CD8-positive, alpha-beta memory T cell (primary cell): ENCODE measurements around the gene PRKG1. TPM values are rescaled to one million over a fixed set of nuclear protein-coding genes. Genes with fewer than 3 reads are reported as not detected.
"Not testable (repeated sequence)": the region's sequence is repeated elsewhere in the genome, so short reads cannot be mapped to it uniquely, and the experiment has no call there.

ENCODE experiments used
- CTCF ChIA-PET: fragments of 350-600 bp; sonication (Branson Sonifier 250); formaldehyde crosslinking; loops from one replicate; lab custom pipeline; 2021; ENCODE audit warnings: antibody characterized with exemption; lab: Charles Lee
- POLR2A ChIA-PET: fragments of 350-600 bp; sonication (Branson Sonifier 250); formaldehyde crosslinking; loops from one replicate; lab custom pipeline; 2021; ENCODE audit warnings: antibody characterized with exemption; lab: Charles Lee
- DNase-seq, 5 donors: peaks; one replicate each; pipeline versions ENCODE4 v3.0.0 to v3.0.0-alpha.2; 2020 to 2022; ENCODE audit warnings: mixed read lengths in 1 of 5
- H3K27ac ChIP-seq: one replicate; pipeline ENCODE4 v1.7.0; 2013; ENCODE audit warnings: low read depth, mild to moderate bottlenecking, low read length, moderate library complexity
- H3K27me3 ChIP-seq: 2 replicates; pipeline ENCODE4 v1.7.0; 2013; ENCODE audit warnings: low read length, mild to moderate bottlenecking; ENCODE audit not compliant: insufficient read depth, poor library complexity, severe bottlenecking
- H3K36me3 ChIP-seq: 2 replicates; pipeline ENCODE4 v1.7.0; 2013; ENCODE audit warnings: mild to moderate bottlenecking, low read length, moderate library complexity; ENCODE audit not compliant: insufficient read depth
- H3K4me1 ChIP-seq: 2 replicates; pipeline ENCODE4 v1.7.0; 2013; ENCODE audit warnings: mild to moderate bottlenecking, low read length, moderate library complexity; ENCODE audit not compliant: insufficient read depth
- H3K4me3 ChIP-seq: 2 replicates; pipeline ENCODE4 v1.7.0; 2013; ENCODE audit warnings: mild to moderate bottlenecking, low read length
- H3K9me3 ChIP-seq: 2 replicates; pipeline ENCODE4 v1.7.0; 2013; ENCODE audit warnings: mild to moderate bottlenecking, low read length
- H3K27ac Mint-ChIP-seq, 8 donors: one replicate each; pipeline ENCODE4 v1.8.0; 2020 to 2021; ENCODE audit warnings: mixed read lengths in 8 of 8, mild to moderate bottlenecking in 6 of 8, inconsistent platforms in 3 of 8, moderate library complexity in 3 of 8
- H3K27me3 Mint-ChIP-seq, 2 donors: one replicate each; pipeline ENCODE4 v1.8.0; 2020 to 2021; ENCODE audit warnings: mixed read lengths in 2 of 2, mild to moderate bottlenecking in 1 of 2, moderate library complexity in 1 of 2
- H3K36me3 Mint-ChIP-seq, 3 donors: one replicate each; pipeline ENCODE4 v1.8.0; 2020 to 2021; ENCODE audit warnings: mixed read lengths in 3 of 3, inconsistent platforms in 1 of 3, mild to moderate bottlenecking in 1 of 3
- H3K4me1 Mint-ChIP-seq, 3 donors: one replicate each; pipeline ENCODE4 v1.8.0; 2020 to 2021; ENCODE audit warnings: mixed read lengths in 3 of 3, inconsistent platforms in 1 of 3, mild to moderate bottlenecking in 1 of 3
- H3K4me3 Mint-ChIP-seq, 7 donors: one replicate each; pipeline ENCODE4 v1.8.0; 2020 to 2021; ENCODE audit warnings: mixed read lengths in 7 of 7, mild to moderate bottlenecking in 6 of 7, moderate library complexity in 4 of 7, inconsistent platforms in 2 of 7
- H3K9me3 Mint-ChIP-seq, 5 donors: one replicate each; pipeline ENCODE4 v1.8.0; 2020 to 2022; ENCODE audit warnings: mixed read lengths in 5 of 5, mild to moderate bottlenecking in 3 of 5, moderate library complexity in 2 of 5, inconsistent platforms in 1 of 5
- polyA plus RNA-seq: library from polyadenylated mRNA; unstranded; fragments of 300-500 nt; fragmentation: Illumina TruSeq; gene quantifications from one replicate; pipeline ENCODE4 v1.2.3, GENCODE V29; 2021
- total RNA-seq, 2 experiments: library from RNA; stranded (reverse); gene quantifications; one replicate each; pipeline ENCODE4 v1.2.3, GENCODE V29; 2021

Gene PRKG1
- total and polyA plus RNA-seq, 3 experiments from 2014 or later = not detected

DNA sequence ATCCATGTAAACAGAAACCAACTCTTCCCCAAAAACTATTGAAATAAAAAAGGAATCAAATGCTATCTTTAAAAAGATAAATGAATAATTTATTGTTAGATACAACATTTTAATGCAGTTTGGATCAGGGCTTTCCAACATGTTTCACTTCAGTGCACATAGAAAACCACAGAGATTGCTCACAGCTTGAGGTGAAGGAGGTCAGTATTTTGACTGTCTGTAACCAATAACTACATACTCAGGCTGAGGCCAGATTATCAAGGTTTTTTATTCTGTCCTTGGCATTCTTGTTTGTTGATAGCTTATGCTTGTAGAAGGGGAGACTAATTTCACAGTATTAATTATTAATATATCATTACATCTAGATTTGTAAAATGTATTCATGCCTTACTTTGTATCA, 195.5 kb downstream of the PRKG1 start:
- no peak for DNase-seq
- CTCF ChIA-PET = no interaction called here
- Mint-ChIP-seq H3K36me3 (no peaks in the 10 kb centered on the region), H3K9me3 (peaks cover 0 to 5% (median 2%) of the 10 kb centered on the region in 5 donors), H3K4me3 (no peak overlapping the region), H3K27me3 (no peaks in the 10 kb centered on the region), H3K4me1 (no peaks in the 10 kb centered on the region), H3K27ac (no peak overlapping the region)
- H3K27ac ChIP-seq = no peak overlapping the region
- no peaks in the 10 kb centered on the region for H3K4me1 ChIP-seq
- H3K27me3 ChIP-seq = no peaks in the 10 kb centered on the region
- no peaks in the 10 kb centered on the region for H3K36me3 ChIP-seq
- no peak overlapping the region for H3K4me3 ChIP-seq
- no peaks in the 10 kb centered on the region for H3K9me3 ChIP-seq
- POLR2A ChIA-PET = no interaction called here

DNA sequence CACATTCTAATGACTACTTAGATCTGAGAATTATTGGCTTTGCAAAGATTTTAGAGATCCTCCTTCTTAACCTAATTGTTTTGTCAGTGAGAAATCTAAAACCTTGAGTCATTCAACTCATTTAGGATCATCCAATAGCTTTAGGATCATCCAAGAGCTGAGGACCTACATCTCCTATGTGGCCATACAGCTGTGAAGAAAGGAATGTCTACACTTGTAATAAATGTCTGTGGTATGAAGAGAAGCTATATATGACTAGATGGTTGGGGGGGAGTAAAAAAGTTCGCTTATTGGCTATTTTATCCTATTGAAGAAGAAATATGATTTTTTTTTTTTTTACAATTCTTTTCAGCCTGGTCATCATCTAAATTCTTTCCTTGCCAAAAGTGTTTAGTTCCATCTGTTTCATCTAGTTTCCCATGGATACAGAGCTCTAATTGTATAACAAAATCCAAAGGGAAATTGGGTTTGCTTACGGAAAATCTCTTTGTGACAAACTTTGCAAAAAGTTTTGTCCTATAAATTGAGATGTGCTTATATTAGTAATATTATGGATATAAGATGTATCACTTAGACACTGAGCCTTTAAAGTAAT, 196.7 kb downstream of the PRKG1 start:
- Mint-ChIP-seq H3K4me3 (no peak overlapping the region), H3K27me3 (no peaks in the 10 kb centered on the region), H3K36me3 (no peaks in the 10 kb centered on the region), H3K4me1 (no peaks in the 10 kb centered on the region), H3K9me3 (peaks cover 0 to 5% (median 0%) of the 10 kb centered on the region in 5 donors), H3K27ac (no peak overlapping the region)
- no peaks in the 10 kb centered on the region for H3K36me3 ChIP-seq
- CTCF ChIA-PET = no interaction called here
- no peaks in the 10 kb centered on the region for H3K9me3 ChIP-seq
- H3K27me3 ChIP-seq = no peaks in the 10 kb centered on the region
- H3K27ac ChIP-seq = no peak overlapping the region
- no peak for DNase-seq
- H3K4me1 ChIP-seq = no peaks in the 10 kb centered on the region
- H3K4me3 ChIP-seq = no peak overlapping the region
- POLR2A ChIA-PET = no interaction called here

DNA sequence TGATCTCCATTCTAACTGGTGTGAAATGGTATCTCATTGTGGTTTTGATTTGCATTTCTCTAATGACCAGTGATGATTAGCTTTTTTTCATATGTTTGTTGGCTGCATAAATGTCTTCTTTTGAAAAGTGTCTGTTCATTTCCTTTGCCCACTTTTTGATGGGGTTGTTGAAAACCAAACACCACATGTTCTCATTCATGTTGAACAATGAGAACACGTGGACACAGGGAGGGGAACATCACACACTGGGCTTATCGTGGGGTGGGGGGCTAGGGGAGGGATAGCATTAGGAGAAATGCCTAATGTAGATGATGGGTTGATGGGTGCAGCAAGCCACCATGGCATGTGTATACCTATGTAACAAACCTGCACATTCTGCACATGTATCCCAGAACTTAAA, 197.8 kb downstream of the PRKG1 start:
- H3K36me3 ChIP-seq, CTCF ChIA-PET, H3K27me3 Mint-ChIP-seq, H3K4me3 ChIP-seq, H3K36me3 Mint-ChIP-seq, H3K4me1 ChIP-seq, H3K9me3 Mint-ChIP-seq, H3K9me3 ChIP-seq, DNase-seq, H3K4me1 Mint-ChIP-seq, H3K4me3 Mint-ChIP-seq, H3K27me3 ChIP-seq, POLR2A ChIA-PET, H3K27ac ChIP-seq, H3K27ac Mint-ChIP-seq: not testable (repeated sequence)

DNA sequence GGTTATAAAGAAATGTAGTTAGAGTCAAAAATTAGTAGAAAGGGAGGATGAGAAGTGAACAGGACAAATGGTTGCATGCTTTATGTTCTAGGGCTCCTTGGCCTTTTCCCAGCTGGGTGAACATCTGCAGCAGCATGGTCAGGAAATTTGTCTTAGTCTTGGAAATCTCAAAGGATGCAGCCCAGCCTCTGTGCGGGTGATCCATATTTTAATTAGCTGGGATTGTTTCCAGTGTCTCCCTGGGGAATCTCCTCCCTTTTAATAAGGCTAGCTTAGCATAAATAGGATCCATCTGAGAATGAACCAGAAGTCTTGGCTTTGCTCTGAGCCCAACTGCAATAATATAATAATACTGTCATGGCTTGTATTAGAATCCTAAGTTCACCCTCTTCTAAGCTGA, 198.3 kb downstream of the PRKG1 start:
- H3K9me3 ChIP-seq = no peaks in the 10 kb centered on the region
- H3K36me3 ChIP-seq = no peaks in the 10 kb centered on the region
- H3K9me3 Mint-ChIP-seq = peaks cover 0 to 7% (median 3%) of the 10 kb centered on the region in 5 donors
- no peak for DNase-seq
- H3K4me1 Mint-ChIP-seq = no peaks in the 10 kb centered on the region
- no peak overlapping the region for H3K4me3 Mint-ChIP-seq
- ChIA-PET CTCF (no interaction called here), POLR2A (no interaction called here)
- no peaks in the 10 kb centered on the region for H3K27me3 Mint-ChIP-seq
- H3K4me3 ChIP-seq = no peak overlapping the region
- H3K36me3 Mint-ChIP-seq = no peaks in the 10 kb centered on the region
- H3K27ac Mint-ChIP-seq = no peak overlapping the region
- no peaks in the 10 kb centered on the region for H3K4me1 ChIP-seq
- H3K27me3 ChIP-seq = no peaks in the 10 kb centered on the region
- H3K27ac ChIP-seq = no peak overlapping the region

DNA sequence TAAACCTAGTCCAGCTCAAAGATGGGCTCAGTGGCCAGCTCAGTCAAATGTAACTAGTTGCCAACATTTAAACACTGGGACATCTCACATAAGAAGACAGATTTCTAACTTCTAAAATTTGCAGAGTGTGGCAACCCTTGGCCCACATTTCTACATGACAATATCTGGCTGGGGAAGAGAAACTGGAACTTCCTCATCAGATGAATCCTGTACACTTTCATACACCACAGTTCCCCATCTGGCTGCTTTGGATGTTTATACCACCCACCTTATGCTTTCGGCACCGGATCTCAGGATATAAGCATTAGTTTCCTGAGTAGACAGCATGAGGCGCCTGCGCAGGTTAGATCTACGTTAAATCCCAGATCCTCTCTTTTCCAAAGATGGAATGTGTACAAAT, 199.3 kb downstream of the PRKG1 start:
- H3K4me3 ChIP-seq = no peak overlapping the region
- ChIA-PET CTCF (interaction anchor here (1.0 kb wide), 1 partner anchor 12 kb away, joined by 4 read pairs; no protein-coding TSS in a partner anchor), POLR2A (no interaction called here)
- H3K4me3 Mint-ChIP-seq = no peak overlapping the region
- DNase-seq = no peak
- no peak overlapping the region for H3K27ac ChIP-seq
- peaks cover 0 to 8% (median 3%) of the 10 kb centered on the region in 5 donors for H3K9me3 Mint-ChIP-seq
- H3K36me3 Mint-ChIP-seq = no peaks in the 10 kb centered on the region
- H3K27me3 ChIP-seq = no peaks in the 10 kb centered on the region
- H3K27me3 Mint-ChIP-seq = no peaks in the 10 kb centered on the region
- no peaks in the 10 kb centered on the region for H3K9me3 ChIP-seq
- H3K27ac Mint-ChIP-seq = no peak overlapping the region
- H3K4me1 Mint-ChIP-seq = no peaks in the 10 kb centered on the region
- H3K4me1 ChIP-seq = no peaks in the 10 kb centered on the region
- no peaks in the 10 kb centered on the region for H3K36me3 ChIP-seq

DNA sequence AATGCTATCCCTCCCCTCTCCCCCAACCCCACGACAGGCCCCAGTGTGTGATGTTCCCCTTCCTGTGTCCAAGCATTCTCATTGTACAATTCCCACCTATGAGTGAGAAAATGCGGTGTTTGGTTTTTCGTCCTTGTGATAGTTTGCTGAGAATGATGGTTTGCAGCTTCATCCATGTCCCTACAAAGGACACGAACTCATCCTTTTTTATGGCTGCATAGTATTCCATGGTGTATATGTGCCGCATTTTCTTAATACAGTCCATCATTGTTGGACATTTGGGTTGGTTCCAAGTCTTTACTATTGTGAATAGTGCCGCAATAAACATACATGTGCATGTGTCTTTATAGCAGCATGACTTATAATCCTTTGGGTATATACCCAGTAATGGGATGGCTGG, 201.8 kb downstream of the PRKG1 start:
- POLR2A ChIA-PET, H3K27ac ChIP-seq, H3K27ac Mint-ChIP-seq, DNase-seq, H3K36me3 ChIP-seq, CTCF ChIA-PET, H3K4me1 Mint-ChIP-seq, H3K4me3 Mint-ChIP-seq, H3K27me3 Mint-ChIP-seq, H3K4me1 ChIP-seq, H3K4me3 ChIP-seq, H3K27me3 ChIP-seq, H3K36me3 Mint-ChIP-seq, H3K9me3 ChIP-seq: not testable (repeated sequence)
- H3K9me3 Mint-ChIP-seq = peaks cover 2 to 12% (median 5%) of the 10 kb centered on the region in 5 donors

DNA sequence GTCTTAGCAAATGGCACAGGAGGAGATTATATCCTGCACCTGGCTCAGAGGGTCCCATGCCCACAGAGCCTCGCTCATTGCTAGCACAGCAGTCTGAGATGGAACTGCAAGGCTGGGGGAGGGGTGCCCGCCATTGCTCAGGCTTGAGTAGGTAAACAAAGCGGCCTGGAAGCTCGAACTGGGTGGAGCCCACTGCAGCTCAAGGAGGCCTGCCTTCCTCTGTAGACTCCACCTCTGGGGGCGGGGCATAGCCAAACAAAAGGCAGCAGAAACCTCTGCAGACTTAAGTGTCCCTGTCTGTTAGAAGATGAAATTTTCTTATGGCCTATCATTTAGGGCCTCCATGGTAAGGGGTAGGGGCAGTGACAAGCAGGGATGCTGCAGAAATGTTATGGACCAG, 207.1 kb downstream of the PRKG1 start:
- CTCF ChIA-PET, H3K4me3 Mint-ChIP-seq, H3K4me1 Mint-ChIP-seq, H3K27ac ChIP-seq, DNase-seq, H3K4me3 ChIP-seq, H3K4me1 ChIP-seq, H3K27me3 ChIP-seq, POLR2A ChIA-PET, H3K27ac Mint-ChIP-seq, H3K9me3 ChIP-seq, H3K27me3 Mint-ChIP-seq, H3K36me3 ChIP-seq, H3K36me3 Mint-ChIP-seq: not testable (repeated sequence)
- H3K9me3 Mint-ChIP-seq = peaks cover 2 to 10% (median 5%) of the 10 kb centered on the region in 5 donors

DNA sequence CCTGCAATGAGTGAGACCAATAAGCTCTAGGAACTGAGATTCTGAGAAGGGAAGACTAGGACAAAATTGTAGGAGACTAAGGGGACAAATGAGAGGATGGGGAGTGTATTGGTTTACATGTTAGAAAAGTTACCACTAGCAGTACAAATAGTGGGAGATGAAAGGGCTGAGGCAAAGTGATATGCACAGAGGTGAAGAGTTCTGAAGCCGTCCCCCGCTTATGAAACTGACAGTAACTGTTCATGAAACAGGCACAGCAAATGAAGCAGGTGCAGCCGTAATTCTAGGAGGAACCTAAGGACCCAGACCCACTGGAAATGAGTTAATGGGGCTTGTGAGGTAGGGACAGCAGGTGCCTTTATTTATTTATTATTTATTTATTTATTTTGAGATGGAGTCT, 211.3 kb downstream of the PRKG1 start:
- no peaks in the 10 kb centered on the region for H3K4me1 ChIP-seq
- no peaks in the 10 kb centered on the region for H3K36me3 Mint-ChIP-seq
- DNase-seq = no peak
- CTCF ChIA-PET = no interaction called here
- peaks cover 0 to under 1% of the 10 kb centered on the region in 2 donors for H3K27me3 Mint-ChIP-seq
- no peaks in the 10 kb centered on the region for H3K9me3 ChIP-seq
- no peak overlapping the region for H3K27ac Mint-ChIP-seq
- POLR2A ChIA-PET = no interaction called here
- H3K9me3 Mint-ChIP-seq = peaks cover 0 to 2% (median 0%) of the 10 kb centered on the region in 5 donors
- H3K36me3 ChIP-seq = no peaks in the 10 kb centered on the region
- no peaks in the 10 kb centered on the region for H3K4me1 Mint-ChIP-seq
- H3K27me3 ChIP-seq = no peaks in the 10 kb centered on the region
- H3K4me3 ChIP-seq = no peak overlapping the region
- H3K4me3 Mint-ChIP-seq = no peak overlapping the region
- no peak overlapping the region for H3K27ac ChIP-seq

DNA sequence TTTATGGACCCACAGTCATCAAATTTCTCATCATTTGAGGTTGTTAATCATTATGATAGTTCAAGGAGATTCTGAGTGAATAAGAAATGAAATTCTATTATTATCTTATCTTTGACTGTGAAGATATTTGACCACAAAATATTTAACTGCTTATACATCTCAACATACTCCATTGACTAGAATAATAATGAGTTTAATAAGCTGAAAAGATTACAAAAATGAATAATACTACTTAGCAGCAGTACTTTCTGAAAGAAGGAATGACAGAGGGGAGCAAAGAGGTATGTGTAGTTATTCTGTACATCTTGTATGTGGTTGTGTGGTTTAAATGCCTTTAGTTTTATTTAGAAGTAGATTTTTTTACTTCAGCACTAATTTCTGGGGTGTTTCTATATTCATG, 214.2 kb downstream of the PRKG1 start:
- Mint-ChIP-seq H3K36me3 (no peaks in the 10 kb centered on the region), H3K4me1 (no peaks in the 10 kb centered on the region), H3K9me3 (peaks cover 0 to 9% (median 0%) of the 10 kb centered on the region in 5 donors), H3K27ac (no peak overlapping the region), H3K27me3 (peaks cover 0 to 2% of the 10 kb centered on the region in 2 donors), H3K4me3 (no peak overlapping the region)
- H3K4me3 ChIP-seq = no peak overlapping the region
- H3K27ac ChIP-seq = no peak overlapping the region
- no peaks in the 10 kb centered on the region for H3K9me3 ChIP-seq
- no peak for DNase-seq
- ChIA-PET CTCF (no interaction called here), POLR2A (no interaction called here)
- H3K27me3 ChIP-seq = no peaks in the 10 kb centered on the region
- no peaks in the 10 kb centered on the region for H3K36me3 ChIP-seq
- H3K4me1 ChIP-seq = no peaks in the 10 kb centered on the region
